Psoas muscle (tissue), 8 donors: ENCODE measurements around the gene DNAJC16. TPM values are rescaled to one million over a fixed set of nuclear protein-coding genes. Genes with fewer than 3 reads are reported as not detected.

Experiments
- ATAC-seq, 4 donors: fragments of 200-7000 bp; cut with Tn5 transposase; one replicate each; pipeline ENCODE4 v1.9.1; 2020; ENCODE audit warnings: moderate library complexity in 3 of 4, mild to moderate bottlenecking in 2 of 4
- DNase-seq, 2 donors: peaks; one replicate each; pipeline ENCODE4 v3.0.0-alpha.2; 2020
- H3K27ac ChIP-seq: fragments of 200-600 bp; one replicate; pipeline ENCODE4 v1.8.0; 2022
- H3K27me3 ChIP-seq, 3 donors: fragments of 200-600 bp in 1 of 3; one replicate each; pipeline versions ENCODE4 v1.6.1 to v1.8.0; 2013 to 2022; ENCODE audit warnings: low read length in 2 of 3, mild to moderate bottlenecking in 2 of 3, moderate library complexity in 1 of 3; ENCODE audit not compliant: insufficient read depth in 3 of 3
- H3K36me3 ChIP-seq, 2 donors: fragments of 200-600 bp in 1 of 2; one replicate each; pipeline versions ENCODE4 v1.6.1 to v1.8.0; 2013 to 2022; ENCODE audit warnings: low read depth in 1 of 2, mild to moderate bottlenecking in 1 of 2, moderate library complexity in 1 of 2; ENCODE audit not compliant: insufficient read depth in 1 of 2
- H3K4me1 ChIP-seq: fragments of 200-600 bp; one replicate; pipeline ENCODE4 v1.8.0; 2022
- H3K4me3 ChIP-seq: fragments of 200-600 bp; one replicate; pipeline ENCODE4 v1.8.0; 2022; ENCODE audit warnings: mild to moderate bottlenecking
- H3K9me3 ChIP-seq: fragments of 200-600 bp; one replicate; pipeline ENCODE4 v1.8.0; 2022
- whole genome bisulfite sequencing, 3 donors: extraction: QIAGEN DNeasy Blood & Tissue Kit; methylation state at CpG; one replicate each; pipeline versions ENCODE4 v1.1.6 to v1.1.7; 2013; 5-methylcytosine and 5-hydroxymethylcytosine counted together
- intact Hi-C, 2 donors: fragments of 100-400 bp; cut with DNase I; formaldehyde crosslinking; loops; one replicate each; pipeline versions ENCODE4 v1.11.0 to v1.14.2; 2022
- polyA plus RNA-seq, 3 donors: library from polyadenylated mRNA; stranded (reverse); fragments of 200-250 nt; gene quantifications; one replicate each; pipeline ENCODE4 v1.2.3, GENCODE V29; 2013
- total RNA-seq, 4 donors: library from RNA; stranded (reverse); fragmentation: NEBNext Ultra II Directional in 2 of 4; extraction: Animal tissue kit (Norgen Biotek cat#: 25700) in 2 of 4; gene quantifications; one replicate each; pipeline versions ENCODE4 v1.2.1 to v1.2.4, GENCODE V29; 2021 to 2023
- TF ChIP-seq, protein P1 (sequence below): fragments of 200-600 bp; IDR thresholded peaks from one replicate; pipeline ENCODE4 v1.8.0; 2022; ENCODE audit warnings: antibody characterized with exemption
- donor health status: healthy with polysubstance abuse.
- donor health status: DM: no; HTN: no; CAD: no; lungs with moderate emphysema.
- donor health status: Bipolar disorder and iron deficiency.
- donor health status: healthy.
- donor health status: DM: yes; HTN: yes; CAD: no.
- donor health status: DM: no; HTN: no; CAD: no.
- donor health status: DM: no; HTN: no; CAD: no.
- donor health status: DM: yes; HTN: yes; CAD: no.

DNAJC16 gene
- total and polyA plus RNA-seq, 7 donors = 6.8 to 29.9 (median 17.2) TPM

DNA sequence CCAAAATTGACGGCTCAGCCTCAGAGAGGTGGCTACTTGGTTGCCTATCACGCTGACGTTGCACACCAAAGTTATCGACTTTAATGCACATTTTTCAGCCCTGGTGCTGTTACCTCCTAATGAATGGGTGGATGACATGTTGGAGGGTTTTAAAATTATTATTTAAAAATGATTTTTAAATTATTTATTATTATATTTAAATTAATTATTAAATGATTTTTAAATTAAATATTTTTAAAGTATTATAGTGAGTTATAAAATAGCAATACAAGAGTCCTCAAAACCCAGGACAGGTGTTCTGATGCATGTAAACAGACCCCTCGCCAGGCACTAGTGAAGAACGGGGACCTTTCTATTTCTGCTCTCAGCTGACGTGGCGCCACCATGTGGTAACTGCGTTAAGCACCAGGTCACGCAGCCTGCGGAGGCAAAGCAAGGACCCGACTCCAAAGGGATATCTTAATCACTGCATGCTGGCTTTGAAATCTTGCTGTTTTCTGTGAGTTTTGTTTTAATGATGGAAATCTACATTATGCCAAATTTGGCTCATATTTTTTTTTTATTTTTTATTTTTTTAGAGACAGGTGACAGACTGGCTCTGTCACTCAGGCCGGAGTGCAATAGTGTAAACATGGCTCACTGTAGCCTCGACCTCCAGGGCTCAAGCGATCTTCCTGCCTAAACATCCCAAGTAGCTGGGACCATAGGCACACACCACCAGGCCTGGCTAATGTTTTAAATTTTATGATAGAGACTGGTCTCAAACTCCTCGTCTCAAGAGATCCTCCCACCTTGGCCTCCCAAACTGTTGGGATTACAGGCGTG is 25.2 kb upstream of the DNAJC16 start:
- Histone ChIP-seq H3K4me1 (no peaks in the 10 kb centered on the region), H3K36me3 (peaks cover 0 to 57% of the 10 kb centered on the region in 2 donors), H3K27ac (no peak overlapping the region), H3K9me3 (no peaks in the 10 kb centered on the region), H3K27me3 (no peaks in the 10 kb centered on the region), H3K4me3 (no peak overlapping the region)
- TF ChIP-seq, protein P1, sequence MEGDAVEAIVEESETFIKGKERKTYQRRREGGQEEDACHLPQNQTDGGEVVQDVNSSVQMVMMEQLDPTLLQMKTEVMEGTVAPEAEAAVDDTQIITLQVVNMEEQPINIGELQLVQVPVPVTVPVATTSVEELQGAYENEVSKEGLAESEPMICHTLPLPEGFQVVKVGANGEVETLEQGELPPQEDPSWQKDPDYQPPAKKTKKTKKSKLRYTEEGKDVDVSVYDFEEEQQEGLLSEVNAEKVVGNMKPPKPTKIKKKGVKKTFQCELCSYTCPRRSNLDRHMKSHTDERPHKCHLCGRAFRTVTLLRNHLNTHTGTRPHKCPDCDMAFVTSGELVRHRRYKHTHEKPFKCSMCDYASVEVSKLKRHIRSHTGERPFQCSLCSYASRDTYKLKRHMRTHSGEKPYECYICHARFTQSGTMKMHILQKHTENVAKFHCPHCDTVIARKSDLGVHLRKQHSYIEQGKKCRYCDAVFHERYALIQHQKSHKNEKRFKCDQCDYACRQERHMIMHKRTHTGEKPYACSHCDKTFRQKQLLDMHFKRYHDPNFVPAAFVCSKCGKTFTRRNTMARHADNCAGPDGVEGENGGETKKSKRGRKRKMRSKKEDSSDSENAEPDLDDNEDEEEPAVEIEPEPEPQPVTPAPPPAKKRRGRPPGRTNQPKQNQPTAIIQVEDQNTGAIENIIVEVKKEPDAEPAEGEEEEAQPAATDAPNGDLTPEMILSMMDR = peak; percentile 67
- peak; percentile 73 to 83 (median 81) for ATAC-seq
- intact Hi-C loops = loop anchor here in 1 of 2 donors (10.0 kb wide), 1 partner anchor 177 kb away; no protein-coding TSS in a partner anchor
- WGBS, 3 donors = 58 to 65% (median 61%) methylated on average over 17 of the region's 17 CpGs
- DNase-seq = peak; percentile 57 to 69

DNA sequence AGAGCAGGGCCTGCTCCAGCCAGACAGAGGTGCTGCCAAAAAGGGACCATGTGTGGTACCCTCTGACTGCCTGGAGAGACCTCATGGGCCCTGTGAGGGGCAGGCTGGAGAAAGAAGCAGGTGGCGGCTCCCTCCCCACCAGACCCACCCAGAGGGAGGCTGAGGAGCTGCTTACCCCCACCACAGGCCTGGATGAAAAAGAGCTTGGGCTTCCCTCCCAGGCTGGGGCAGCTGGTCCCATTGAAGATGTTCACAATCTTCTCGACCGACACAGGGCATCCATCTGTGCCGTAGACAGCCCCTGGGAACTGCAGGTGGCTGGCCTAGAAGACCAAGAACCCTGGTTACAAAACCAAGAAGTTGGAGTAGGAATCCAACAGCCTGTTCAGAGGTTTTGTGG is 22.2 kb upstream of the DNAJC16 start:
- DNase-seq (no peak), ATAC-seq (no peak)
- Histone ChIP-seq H3K9me3 (no peaks in the 10 kb centered on the region), H3K27me3 (no peaks in the 10 kb centered on the region), H3K36me3 (peaks cover 0 to 44% of the 10 kb centered on the region in 2 donors), H3K4me1 (no peaks in the 10 kb centered on the region), H3K27ac (no peak overlapping the region), H3K4me3 (no peak overlapping the region)
- 49 to 68% (median 57%) methylated on average over 4 of the region's 4 CpGs for WGBS, 3 donors
- TF ChIP-seq, protein P1 = no peak
- intact Hi-C loops = loop anchor here in 1 of 2 donors (10.0 kb wide), 1 partner anchor 180 kb away; no protein-coding TSS in a partner anchor

GRCh38 chr1:15506831-15507230 is 19.8 kb upstream of the DNAJC16 start:
- Histone ChIP-seq H3K9me3 (no peaks in the 10 kb centered on the region), H3K4me1 (no peaks in the 10 kb centered on the region), H3K27me3 (no peaks in the 10 kb centered on the region), H3K36me3 (peaks cover 0 to 33% of the 10 kb centered on the region in 2 donors), H3K27ac (no peak overlapping the region), H3K4me3 (no peak overlapping the region)
- DNase-seq = no peak
- WGBS, 3 donors = 93 to 96% (median 95%) methylated on average over 17 of the region's 17 CpGs
- no peak for ATAC-seq
- intact Hi-C loops = loop anchor here in 1 of 2 donors (10.0 kb wide), 1 partner anchor 182 kb away; no protein-coding TSS in a partner anchor
- TF ChIP-seq, protein P1 = no peak

DNA sequence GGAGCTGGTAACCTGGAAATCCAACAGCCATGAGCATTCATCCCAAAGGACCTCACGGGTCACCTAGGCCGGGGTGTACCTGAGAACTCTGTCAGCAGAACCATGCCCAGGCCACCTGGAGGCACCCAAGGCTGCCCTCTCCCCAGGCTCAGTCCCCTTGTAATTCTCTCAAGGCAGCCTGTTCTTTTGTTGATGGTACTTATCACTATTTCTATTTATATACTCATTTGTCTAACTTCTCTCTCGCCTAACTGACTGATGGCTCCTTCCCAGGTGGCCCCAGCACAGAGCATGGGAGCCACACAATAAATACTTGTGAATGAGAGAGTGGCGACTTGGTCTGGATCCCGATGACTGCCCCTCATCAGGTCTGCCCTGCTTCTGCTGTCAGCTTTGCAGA is 19.4 kb upstream of the DNAJC16 start:
- no peaks in the 10 kb centered on the region for H3K27me3 ChIP-seq
- H3K36me3 ChIP-seq = peaks cover 0 to 37% of the 10 kb centered on the region in 2 donors
- TF ChIP-seq, protein P1 = no peak
- no peaks in the 10 kb centered on the region for H3K9me3 ChIP-seq
- H3K4me3 ChIP-seq = no peak overlapping the region
- no peak overlapping the region for H3K27ac ChIP-seq
- intact Hi-C loops = loop anchor here in 1 of 2 donors (10.0 kb wide), 1 partner anchor 182 kb away; no protein-coding TSS in a partner anchor
- ATAC-seq (no peak), DNase-seq (no peak)
- H3K4me1 ChIP-seq = no peaks in the 10 kb centered on the region
- 93 to 98% (median 93%) methylated on average over 5 of the region's 5 CpGs for WGBS, 3 donors
